Ishikawa (cell line): Measurements from ENCODE around the gene TBL1X.

Source experiments
- CREB1 ChIP-seq: IDR thresholded peaks from 2 replicates; pipeline ENCODE4 v1.6.1; 2012; ENCODE audit warnings: low read depth
- RAD21 ChIP-seq: IDR thresholded peaks from 2 replicates; pipeline ENCODE4 v1.6.1; 2012; ENCODE audit warnings: low read depth
- TAF1 ChIP-seq: IDR thresholded peaks from 2 replicates; pipeline ENCODE4 v1.6.1; 2012; ENCODE audit warnings: low read depth, mild to moderate bottlenecking
- TCF12 ChIP-seq: IDR thresholded peaks from 2 replicates; pipeline ENCODE4 v1.6.1; 2012; ENCODE audit warnings: low read depth
- YY1 ChIP-seq: IDR thresholded peaks from 2 replicates; pipeline ENCODE4 v1.6.1; 2012; ENCODE audit warnings: low read depth
- ZBTB7A ChIP-seq: IDR thresholded peaks from 2 replicates; pipeline ENCODE4 v1.6.1; 2012; ENCODE audit warnings: low read depth
- TF ChIP-seq, protein P1 (sequence below): IDR thresholded peaks from 2 replicates; pipeline ENCODE4 v1.6.1; 2012
- TF ChIP-seq, protein P2 (sequence below): IDR thresholded peaks from 2 replicates; pipeline ENCODE4 v1.6.1; 2012; ENCODE audit warnings: low read depth, mild to moderate bottlenecking

DNA sequence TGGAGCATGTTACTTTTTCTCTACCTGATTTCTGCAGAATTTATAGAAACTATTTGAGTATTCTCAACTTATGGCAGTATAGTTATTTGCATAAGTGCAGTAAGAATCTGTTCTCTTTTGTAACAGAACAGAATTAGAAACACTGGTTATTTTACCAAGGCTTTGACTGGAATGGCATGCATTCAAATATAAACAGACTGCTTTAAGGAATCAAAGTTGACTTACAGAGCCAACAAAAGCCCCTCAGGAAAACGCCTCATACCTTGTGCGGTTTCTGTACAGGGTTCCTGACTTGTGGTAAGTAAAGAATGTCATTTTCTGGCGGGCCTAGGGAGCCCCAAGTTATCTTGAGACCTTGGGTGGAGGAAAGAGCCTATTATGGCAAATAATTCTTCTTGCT is 203.7 kb downstream of the TBL1X start:
- TF ChIP-seq YY1, result no peak
- TF ChIP-seq RAD21, result no peak
- no peak for TF ChIP-seq TCF12
- no peak for TF ChIP-seq CREB1
- TF ChIP-seq, protein P1, sequence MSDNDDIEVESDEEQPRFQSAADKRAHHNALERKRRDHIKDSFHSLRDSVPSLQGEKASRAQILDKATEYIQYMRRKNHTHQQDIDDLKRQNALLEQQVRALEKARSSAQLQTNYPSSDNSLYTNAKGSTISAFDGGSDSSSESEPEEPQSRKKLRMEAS, result no peak
- no peak for TF ChIP-seq ZBTB7A
- TF ChIP-seq, protein P2, sequence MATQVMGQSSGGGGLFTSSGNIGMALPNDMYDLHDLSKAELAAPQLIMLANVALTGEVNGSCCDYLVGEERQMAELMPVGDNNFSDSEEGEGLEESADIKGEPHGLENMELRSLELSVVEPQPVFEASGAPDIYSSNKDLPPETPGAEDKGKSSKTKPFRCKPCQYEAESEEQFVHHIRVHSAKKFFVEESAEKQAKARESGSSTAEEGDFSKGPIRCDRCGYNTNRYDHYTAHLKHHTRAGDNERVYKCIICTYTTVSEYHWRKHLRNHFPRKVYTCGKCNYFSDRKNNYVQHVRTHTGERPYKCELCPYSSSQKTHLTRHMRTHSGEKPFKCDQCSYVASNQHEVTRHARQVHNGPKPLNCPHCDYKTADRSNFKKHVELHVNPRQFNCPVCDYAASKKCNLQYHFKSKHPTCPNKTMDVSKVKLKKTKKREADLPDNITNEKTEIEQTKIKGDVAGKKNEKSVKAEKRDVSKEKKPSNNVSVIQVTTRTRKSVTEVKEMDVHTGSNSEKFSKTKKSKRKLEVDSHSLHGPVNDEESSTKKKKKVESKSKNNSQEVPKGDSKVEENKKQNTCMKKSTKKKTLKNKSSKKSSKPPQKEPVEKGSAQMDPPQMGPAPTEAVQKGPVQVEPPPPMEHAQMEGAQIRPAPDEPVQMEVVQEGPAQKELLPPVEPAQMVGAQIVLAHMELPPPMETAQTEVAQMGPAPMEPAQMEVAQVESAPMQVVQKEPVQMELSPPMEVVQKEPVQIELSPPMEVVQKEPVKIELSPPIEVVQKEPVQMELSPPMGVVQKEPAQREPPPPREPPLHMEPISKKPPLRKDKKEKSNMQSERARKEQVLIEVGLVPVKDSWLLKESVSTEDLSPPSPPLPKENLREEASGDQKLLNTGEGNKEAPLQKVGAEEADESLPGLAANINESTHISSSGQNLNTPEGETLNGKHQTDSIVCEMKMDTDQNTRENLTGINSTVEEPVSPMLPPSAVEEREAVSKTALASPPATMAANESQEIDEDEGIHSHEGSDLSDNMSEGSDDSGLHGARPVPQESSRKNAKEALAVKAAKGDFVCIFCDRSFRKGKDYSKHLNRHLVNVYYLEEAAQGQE, result no peak
- no peak for TF ChIP-seq TAF1
